ENCODE results near the gene PHF21A.

DNA sequence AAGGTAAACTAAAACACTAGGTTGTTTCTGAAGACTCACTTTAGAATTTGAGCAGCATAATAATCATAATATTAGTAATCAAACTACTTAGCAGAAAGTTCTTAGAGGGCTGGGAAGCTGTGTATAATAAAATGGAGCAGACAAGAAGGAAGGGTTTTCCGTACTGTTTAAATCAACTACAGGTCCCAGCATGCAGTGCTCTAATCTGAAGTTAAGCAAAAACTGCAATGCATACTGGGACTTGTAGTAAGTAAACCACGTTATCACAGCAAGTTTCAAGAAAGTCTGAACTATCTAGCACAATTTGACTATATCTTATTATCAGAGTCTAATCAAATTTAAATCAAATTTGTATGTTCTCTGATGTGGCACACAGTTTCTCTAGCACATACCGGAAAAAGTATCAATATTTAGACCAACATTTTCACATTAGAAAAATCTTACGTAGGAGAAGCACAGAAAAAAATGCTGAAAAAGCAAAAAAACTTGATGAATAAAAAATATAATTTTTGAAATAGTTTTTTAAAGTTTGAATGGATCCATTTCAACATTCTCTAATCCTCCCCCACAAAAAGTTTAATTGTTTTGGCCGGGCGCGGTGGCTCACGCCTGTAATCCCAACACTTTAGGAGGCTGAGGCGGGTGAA, 8.2 kb downstream of the PHF21A start:
- TF ChIP-seq, protein P1, sequence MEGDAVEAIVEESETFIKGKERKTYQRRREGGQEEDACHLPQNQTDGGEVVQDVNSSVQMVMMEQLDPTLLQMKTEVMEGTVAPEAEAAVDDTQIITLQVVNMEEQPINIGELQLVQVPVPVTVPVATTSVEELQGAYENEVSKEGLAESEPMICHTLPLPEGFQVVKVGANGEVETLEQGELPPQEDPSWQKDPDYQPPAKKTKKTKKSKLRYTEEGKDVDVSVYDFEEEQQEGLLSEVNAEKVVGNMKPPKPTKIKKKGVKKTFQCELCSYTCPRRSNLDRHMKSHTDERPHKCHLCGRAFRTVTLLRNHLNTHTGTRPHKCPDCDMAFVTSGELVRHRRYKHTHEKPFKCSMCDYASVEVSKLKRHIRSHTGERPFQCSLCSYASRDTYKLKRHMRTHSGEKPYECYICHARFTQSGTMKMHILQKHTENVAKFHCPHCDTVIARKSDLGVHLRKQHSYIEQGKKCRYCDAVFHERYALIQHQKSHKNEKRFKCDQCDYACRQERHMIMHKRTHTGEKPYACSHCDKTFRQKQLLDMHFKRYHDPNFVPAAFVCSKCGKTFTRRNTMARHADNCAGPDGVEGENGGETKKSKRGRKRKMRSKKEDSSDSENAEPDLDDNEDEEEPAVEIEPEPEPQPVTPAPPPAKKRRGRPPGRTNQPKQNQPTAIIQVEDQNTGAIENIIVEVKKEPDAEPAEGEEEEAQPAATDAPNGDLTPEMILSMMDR (optimal IDR thresholded peaks at IDR 0.05 in 1 of 3, IDR thresholded peaks at IDR 0.05 in 1 of 3, conservative IDR thresholded peaks at IDR 0.05 in 1 of 3; ENCODE audit: extremely low read depth in 1 of 3, insufficient read depth in 2 of 3, low read length in 3 of 3) = no peak
- TF ChIP-seq EZH2 (IDR thresholded peaks at IDR 0.05; ENCODE audit: low read length) = no peak

Data from keratinocyte (primary cell).